MM.1S (cell line): ENCODE measurements around the gene DVL1.

Source experiments
- DNase-seq: peaks from one replicate; pipeline ENCODE4 v3.0.0-alpha.2; 2015
- H2AFZ ChIP-seq: fragments of 300-600 bp; sonication (generic); 2 replicates; pipeline ENCODE4 v1.6.0; 2016; ENCODE audit warnings: antibody characterized with exemption, low read length
- H3F3A ChIP-seq: fragments of 300-600 bp; sonication (generic); 2 replicates; pipeline ENCODE4 v1.6.1; 2016; ENCODE audit warnings: mild to moderate bottlenecking, antibody characterized with exemption, low read length, moderate library complexity, mixed read lengths; ENCODE audit not compliant: insufficient read depth
- H3K27ac ChIP-seq: fragments of 300-600 bp; sonication (generic); 2 replicates; pipeline ENCODE4 v1.5.1; 2016; ENCODE audit warnings: mild to moderate bottlenecking, low read length
- H3K27me3 ChIP-seq: fragments of 300-600 bp; sonication (generic); replicated peaks from 2 replicates; pipeline ENCODE4 v1.6.0; 2016; ENCODE audit warnings: low read length; ENCODE audit not compliant: insufficient read depth
- H3K36me3 ChIP-seq: fragments of 300-600 bp; sonication (generic); replicated peaks from 2 replicates; pipeline ENCODE4 v1.6.1; 2016; ENCODE audit warnings: mild to moderate bottlenecking, low read length, mixed read lengths; ENCODE audit not compliant: insufficient read depth
- H3K4me1 ChIP-seq: fragments of 300-600 bp; sonication (generic); 2 replicates; pipeline ENCODE4 v1.6.1; 2016; ENCODE audit warnings: low read length, mixed read lengths
- H3K4me2 ChIP-seq: fragments of 300-600 bp; sonication (generic); 2 replicates; pipeline ENCODE4 v1.6.0; 2016; ENCODE audit warnings: low read depth, low read length
- H3K4me3 ChIP-seq: fragments of 300-600 bp; sonication (generic); 2 replicates; pipeline ENCODE4 v1.5.1; 2016; ENCODE audit warnings: low read length, mixed read lengths
- H3K79me2 ChIP-seq: fragments of 300-600 bp; sonication (generic); 2 replicates; pipeline ENCODE4 v1.6.1; 2016; ENCODE audit warnings: mixed run types, low read length, mixed read lengths
- H3K9ac ChIP-seq: fragments of 300-600 bp; sonication (generic); 2 replicates; pipeline ENCODE4 v1.6.1; 2016; ENCODE audit warnings: low read length, mixed read lengths
- H3K9me2 ChIP-seq: fragments of 300-600 bp; sonication (generic); replicated peaks from 2 replicates; pipeline ENCODE4 v1.6.1; 2016; ENCODE audit warnings: mild to moderate bottlenecking, low read length, mixed read lengths; ENCODE audit not compliant: insufficient read depth
- H3K9me3 ChIP-seq: fragments of 300-600 bp; sonication (generic); replicated peaks from 2 replicates; pipeline ENCODE4 v1.6.1; 2016; ENCODE audit warnings: mild to moderate bottlenecking, low read length, mixed read lengths; ENCODE audit not compliant: insufficient read depth
- H4K20me1 ChIP-seq: fragments of 300-600 bp; sonication (generic); 2 replicates; pipeline ENCODE4 v1.6.1; 2016; ENCODE audit warnings: mild to moderate bottlenecking, low read length, moderate library complexity, mixed read lengths; ENCODE audit not compliant: insufficient read depth
- CTCF ChIP-seq: fragments of 300-600 bp; sonication (generic); IDR thresholded peaks from 2 replicates; pipeline ENCODE4 v1.5.1; 2016; ENCODE audit warnings: antibody characterized with exemption, low read length, mixed read lengths
- EZH2 ChIP-seq: fragments of 300-600 bp; sonication (generic); optimal IDR thresholded peaks from 2 replicates; pipeline ENCODE3; 2017; ENCODE audit warnings: low read depth, mild to moderate bottlenecking, antibody characterized with exemption, low read length, mixed read lengths
- EZH2phosphoT487 ChIP-seq: fragments of 300-600 bp; sonication (generic); IDR thresholded peaks from 2 replicates; pipeline ENCODE4 v1.6.1; 2018; ENCODE audit warnings: antibody characterized with exemption, low read length

DVL1 gene

GRCh38 chr1:1285611-1286311 lies 63.5 kb downstream of the DVL1 start:
- no peaks in the 10 kb centered on the region for H3K9me2 ChIP-seq
- H4K20me1 ChIP-seq, result no peaks in the 10 kb centered on the region
- H3K36me3 ChIP-seq, result no peaks in the 10 kb centered on the region
- no peaks in the 10 kb centered on the region for H3K79me2 ChIP-seq
- H3K9me3 ChIP-seq, result no peaks in the 10 kb centered on the region
- no peaks in the 10 kb centered on the region for H3K4me1 ChIP-seq
- DNase-seq, result no peak
- no peak overlapping the region for H2AFZ ChIP-seq
- no peak overlapping the region for H3K9ac ChIP-seq
- H3K27me3 ChIP-seq, result peaks cover 49% of the 10 kb centered on the region
- H3K4me3 ChIP-seq, result no peak overlapping the region
- no peak overlapping the region for H3K27ac ChIP-seq
- TF ChIP-seq CTCF (no peak), EZH2 (no peak), EZH2phosphoT487 (no peak)
- H3F3A ChIP-seq, result no peaks in the 10 kb centered on the region
- no peak overlapping the region for H3K4me2 ChIP-seq
